Aorta (tissue), 5 donors: ENCODE measurements around the gene ZFP42. TPM values are rescaled to one million over a fixed set of nuclear protein-coding genes. Genes with fewer than 3 reads are reported as not detected.
"Not testable (repeated sequence)": the region's sequence is repeated elsewhere in the genome, so short reads cannot be mapped to it uniquely, and the experiment has no call there.

Experiments used
- ATAC-seq: fragments of 200-7000 bp; cut with Tn5 transposase; one replicate; pipeline ENCODE4 v1.9.1; 2022; ENCODE audit warnings: moderate library complexity; ENCODE audit not compliant: low FRiP score
- DNase-seq, 2 donors: peaks; one replicate each; pipeline ENCODE4 v3.0.0-alpha.2; 2020
- H3K27ac ChIP-seq, 2 donors: one replicate each; pipeline ENCODE4 v1.5.1; 2013; ENCODE audit warnings: low read length in 2 of 2, mild to moderate bottlenecking in 2 of 2, moderate library complexity in 2 of 2, control low read depth in 1 of 2, inconsistent platforms in 1 of 2, low read depth in 1 of 2
- H3K27me3 ChIP-seq, 2 donors: one replicate each; pipeline ENCODE4 v1.6.1; 2013; ENCODE audit warnings: control low read depth in 1 of 2, low read length in 1 of 2, mild to moderate bottlenecking in 1 of 2, moderate library complexity in 1 of 2; ENCODE audit not compliant: insufficient read depth in 2 of 2, control insufficient read depth in 1 of 2
- H3K36me3 ChIP-seq, 2 donors: one replicate each; pipeline ENCODE4 v1.6.1; 2013; ENCODE audit warnings: control low read depth in 1 of 2, low read length in 1 of 2, mild to moderate bottlenecking in 1 of 2; ENCODE audit not compliant: insufficient read depth in 2 of 2, control insufficient read depth in 1 of 2
- H3K4me1 ChIP-seq, 2 donors: one replicate each; pipeline ENCODE4 v1.6.1; 2013; ENCODE audit warnings: low read length in 2 of 2, control low read depth in 1 of 2, mild to moderate bottlenecking in 1 of 2, moderate library complexity in 1 of 2; ENCODE audit not compliant: insufficient read depth in 2 of 2, control insufficient read depth in 1 of 2
- H3K4me3 ChIP-seq, 2 donors: one replicate each; pipeline ENCODE4 v1.5.1; 2013; ENCODE audit warnings: low read length in 2 of 2, control low read depth in 1 of 2, mild to moderate bottlenecking in 1 of 2
- H3K9me3 ChIP-seq: one replicate; pipeline ENCODE4 v1.6.1; 2013; ENCODE audit warnings: mild to moderate bottlenecking, low read length; ENCODE audit not compliant: control insufficient read depth
- WGBS, 2 donors: extraction: QIAGEN DNeasy Blood & Tissue Kit; methylation state at CpG; one replicate each; pipeline ENCODE4 v1.1.7; 2013; 5-methylcytosine and 5-hydroxymethylcytosine counted together
- intact Hi-C, 2 donors: fragments of 100-400 bp; cut with DNase I; formaldehyde crosslinking; loops; one replicate each; pipeline versions ENCODE4 v1.14.2 to v1.15.0; 2022
- polyA plus RNA-seq, 2 donors: library from polyadenylated mRNA; stranded (reverse); fragments of 200-250 nt; gene quantifications; one replicate each; pipeline ENCODE4 v1.2.3, GENCODE V29; 2013
- total RNA-seq, 2 donors: library from RNA; stranded (reverse); fragmentation: NEBNext Ultra II Directional; extraction: Animal tissue kit (Norgen Biotek cat#: 25700); gene quantifications; one replicate each; pipeline ENCODE4 v1.2.1, GENCODE V29; 2021
- donor health status: healthy with polysubstance abuse.
- donor health status: Bipolar disorder and iron deficiency.
- donor health status: DM: no; HTN: no; CAD: no.
- donor health status: DM: no; HTN: no; CAD: no.
- donor health status: DM: yes; HTN: yes; CAD: no.

ZFP42 gene
- total and polyA plus RNA-seq, 4 donors = not detected

- no peaks in the 10 kb centered on the region for H3K27me3 ChIP-seq
- WGBS, 2 donors = 33% methylated on average over 31 to 34 of the region's 34 CpGs
- no peaks in the 10 kb centered on the region for H3K4me1 ChIP-seq
- H3K27ac ChIP-seq = no peak overlapping the region
- no peaks in the 10 kb centered on the region for H3K36me3 ChIP-seq
- DNase-seq (no peak), ATAC-seq (no peak)
- no peak overlapping the region for H3K4me3 ChIP-seq
- no peaks in the 10 kb centered on the region for H3K9me3 ChIP-seq
- intact Hi-C loops = no loop called here
These were observed 1.1 kb downstream of the ZFP42 start for GRCh38 chr4:187996502-187997177.

DNA sequence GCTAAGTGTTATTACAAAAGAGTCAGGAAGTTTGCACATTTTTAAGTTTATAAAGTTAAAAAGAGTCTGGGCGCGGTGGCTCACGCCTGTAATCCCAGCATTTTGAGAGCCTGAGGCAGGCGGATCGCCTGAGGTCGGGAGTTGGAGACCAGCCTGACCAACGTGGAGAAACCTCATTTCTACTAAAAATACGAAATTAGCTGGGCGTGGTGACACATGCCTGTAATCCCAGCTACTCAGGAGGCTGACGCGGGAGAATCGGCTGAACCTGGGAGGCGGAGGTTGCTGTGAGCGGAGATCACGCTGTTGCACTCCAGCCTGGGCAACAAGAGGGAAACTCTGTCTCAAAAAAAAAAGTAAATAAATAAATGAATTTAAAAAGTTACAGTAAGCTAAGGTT is 2.4 kb downstream of the ZFP42 start:
- H3K9me3 ChIP-seq, DNase-seq, H3K27ac ChIP-seq, ATAC-seq, H3K36me3 ChIP-seq, intact Hi-C loops, H3K4me1 ChIP-seq, H3K27me3 ChIP-seq, H3K4me3 ChIP-seq: not testable (repeated sequence)
- 89 to 92% methylated on average over 15 of the region's 15 CpGs for WGBS, 2 donors

DNA sequence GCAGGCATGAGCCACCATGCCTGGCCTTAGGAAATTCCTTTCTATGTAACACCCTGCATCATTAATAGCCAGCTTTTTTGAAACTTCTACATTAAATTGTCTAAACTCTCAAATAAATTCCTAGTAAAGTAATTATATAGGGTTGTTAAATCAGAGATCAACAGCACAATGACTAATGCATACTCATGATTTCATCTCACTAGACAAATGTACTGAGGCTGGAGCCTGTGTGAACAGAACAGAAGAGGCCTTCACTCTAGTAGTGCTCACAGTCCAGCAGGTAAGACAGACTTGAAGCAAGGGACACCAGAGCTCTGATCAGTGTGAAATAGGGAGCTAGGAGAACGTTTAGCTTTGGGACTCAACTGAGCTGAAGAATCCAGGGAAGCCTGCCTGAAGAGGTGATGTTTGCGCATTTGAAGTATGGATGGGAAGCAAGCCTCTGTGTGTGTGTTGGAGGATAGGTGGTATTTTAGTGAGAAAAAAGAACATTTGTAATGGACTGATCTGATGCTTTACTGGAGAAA is 3.9 kb downstream of the ZFP42 start:
- Histone ChIP-seq H3K4me3 (no peak overlapping the region), H3K9me3 (no peaks in the 10 kb centered on the region), H3K27me3 (no peaks in the 10 kb centered on the region), H3K4me1 (no peaks in the 10 kb centered on the region), H3K27ac (no peak overlapping the region), H3K36me3 (no peaks in the 10 kb centered on the region)
- no peak for ATAC-seq
- DNase-seq = no peak
- WGBS, 2 donors = 83 to 86% methylated on average over 2 of the region's 2 CpGs
- intact Hi-C loops = no loop called here

GRCh38 chr4:188002323-188002722 is 6.8 kb downstream of the ZFP42 start:
- 74 to 78% methylated on average over 2 of the region's 2 CpGs for whole genome bisulfite sequencing, 2 donors
- no peaks in the 10 kb centered on the region for H3K36me3 ChIP-seq
- H3K27me3 ChIP-seq = no peaks in the 10 kb centered on the region
- H3K9me3 ChIP-seq = no peaks in the 10 kb centered on the region
- DNase-seq (no peak), ATAC-seq (no peak)
- H3K4me1 ChIP-seq = no peaks in the 10 kb centered on the region
- intact Hi-C loops = no loop called here
- H3K4me3 ChIP-seq = no peak overlapping the region
- H3K27ac ChIP-seq = no peak overlapping the region

DNA sequence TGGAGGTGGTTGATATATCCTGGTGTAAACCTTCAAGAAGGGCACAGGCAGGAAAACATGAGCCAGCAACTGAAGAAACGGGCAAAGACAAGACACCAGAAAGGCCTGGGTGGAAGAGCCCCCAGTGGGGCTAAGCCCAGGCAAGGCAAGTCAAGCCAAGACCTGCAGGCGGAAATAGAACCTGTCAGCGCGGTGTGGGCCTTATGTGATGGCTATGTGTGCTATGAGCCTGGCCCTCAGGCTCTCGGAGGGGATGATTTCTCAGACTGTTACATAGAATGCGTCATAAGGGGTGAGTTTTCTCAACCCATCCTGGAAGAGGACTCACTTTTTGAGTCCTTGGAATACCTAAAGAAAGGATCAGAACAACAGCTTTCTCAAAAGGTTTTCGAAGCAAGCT is 7.2 kb downstream of the ZFP42 start:
- 95 to 97% methylated on average over 7 of the region's 7 CpGs for WGBS, 2 donors

DNA sequence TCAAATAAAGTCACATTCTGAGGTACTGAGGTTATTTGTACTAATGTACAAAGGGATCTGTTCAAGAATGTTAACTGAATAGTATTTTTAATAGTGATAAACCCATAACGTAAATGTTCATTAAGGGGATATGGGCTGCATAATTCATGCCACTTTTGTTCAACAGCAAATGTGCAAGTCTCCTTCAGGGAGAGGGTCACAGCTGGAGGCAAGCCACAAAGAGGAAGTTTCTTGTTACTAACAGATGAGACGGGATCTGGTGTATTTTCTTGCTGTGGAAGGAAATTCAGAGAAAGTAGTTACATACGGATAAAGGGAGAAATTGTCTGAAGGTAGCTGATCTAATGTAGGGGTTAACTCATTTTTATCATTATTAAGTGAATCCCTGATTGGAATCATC is 10.0 kb downstream of the ZFP42 start:
- no peaks in the 10 kb centered on the region for H3K4me1 ChIP-seq
- no peaks in the 10 kb centered on the region for H3K27me3 ChIP-seq
- H3K27ac ChIP-seq = no peak overlapping the region
- no peak for ATAC-seq
- WGBS, 2 donors = 93% methylated on average over 3 of the region's 3 CpGs
- H3K36me3 ChIP-seq = no peaks in the 10 kb centered on the region
- intact Hi-C loops = no loop called here
- H3K9me3 ChIP-seq = no peaks in the 10 kb centered on the region
- DNase-seq = no peak
- H3K4me3 ChIP-seq = no peak overlapping the region

More for the DNA sequence above, 7.2 kb downstream of the ZFP42 start:
- no peak for DNase-seq
- Histone ChIP-seq H3K4me3 (no peak overlapping the region), H3K27me3 (no peaks in the 10 kb centered on the region), H3K4me1 (no peaks in the 10 kb centered on the region), H3K9me3 (no peaks in the 10 kb centered on the region), H3K36me3 (no peaks in the 10 kb centered on the region), H3K27ac (no peak overlapping the region)
- intact Hi-C loops = no loop called here
- no peak for ATAC-seq

- WGBS, 2 donors = 73 to 83% methylated on average over 5 of the region's 5 CpGs
- no peak for ATAC-seq
- no peaks in the 10 kb centered on the region for H3K36me3 ChIP-seq
- DNase-seq = no peak
- H3K27me3 ChIP-seq = no peaks in the 10 kb centered on the region
- no peaks in the 10 kb centered on the region for H3K9me3 ChIP-seq
- H3K27ac ChIP-seq = no peak overlapping the region
- intact Hi-C loops = no loop called here
- H3K4me3 ChIP-seq = no peak overlapping the region
- H3K4me1 ChIP-seq = no peaks in the 10 kb centered on the region
These were observed 10.8 kb downstream of the ZFP42 start for GRCh38 chr4:188006285-188006848.

DNA sequence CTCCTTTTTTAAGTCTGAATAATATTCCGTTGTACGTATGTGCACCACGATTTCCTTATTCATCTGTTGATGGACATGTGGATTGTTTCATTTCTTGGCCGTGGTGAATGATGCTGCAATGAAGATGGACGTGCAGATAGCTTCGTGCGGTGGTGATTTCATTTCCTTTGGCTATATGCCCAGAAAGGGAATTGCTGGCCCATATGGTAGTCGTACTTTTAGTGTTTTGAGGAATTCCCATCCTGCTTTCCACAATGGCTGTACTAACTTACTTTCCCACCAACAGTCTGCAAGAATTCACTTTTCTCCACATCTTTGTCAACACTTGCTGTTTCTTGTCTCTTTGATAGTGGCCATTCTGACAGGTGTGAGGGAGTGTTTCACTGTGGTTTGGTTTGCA is 12.8 kb downstream of the ZFP42 start:
- intact Hi-C loops = no loop called here
- 46% methylated on average over 8 of the region's 8 CpGs for WGBS, 2 donors
- no peaks in the 10 kb centered on the region for H3K9me3 ChIP-seq
- no peak for ATAC-seq
- H3K27me3 ChIP-seq = no peaks in the 10 kb centered on the region
- H3K4me3 ChIP-seq = no peak overlapping the region
- H3K36me3 ChIP-seq = no peaks in the 10 kb centered on the region
- H3K4me1 ChIP-seq = no peaks in the 10 kb centered on the region
- DNase-seq = no peak
- H3K27ac ChIP-seq = no peak overlapping the region

- Histone ChIP-seq H3K27me3 (no peaks in the 10 kb centered on the region), H3K4me3 (no peak overlapping the region), H3K36me3 (no peaks in the 10 kb centered on the region), H3K27ac (no peak overlapping the region), H3K9me3 (no peaks in the 10 kb centered on the region), H3K4me1 (no peaks in the 10 kb centered on the region)
- DNase-seq = no peak
- 93% methylated on average over 7 of the region's 7 CpGs for WGBS, 2 donors
- ATAC-seq = no peak
- intact Hi-C loops = no loop called here
These were observed 16.9 kb downstream of the ZFP42 start for GRCh38 chr4:188012426-188012945.
